Type B pancreatic cell (in vitro differentiated cells): ENCODE data around the gene FCER1A. TPM values are rescaled to one million over a fixed set of nuclear protein-coding genes. Genes with fewer than 3 reads are reported as not detected.
"Not testable (repeated sequence)": the region's sequence is repeated elsewhere in the genome, so short reads cannot be mapped to it uniquely, and the experiment has no call there.

Experiments used
- DNase-seq: peaks from one replicate; pipeline ENCODE4 v3.0.0; 2021; ENCODE audit warnings: mixed read lengths; ENCODE audit not compliant: unreplicated experiment; ENCODE audit errors: extremely low spot score
- H3K27ac Mint-ChIP-seq: 2 replicates; pipeline ENCODE4 v1.8.0; 2021; ENCODE audit warnings: mild to moderate bottlenecking, mixed read lengths
- H3K27me3 Mint-ChIP-seq: 2 replicates; pipeline ENCODE4 v1.8.0; 2021; ENCODE audit warnings: mixed read lengths
- H3K36me3 Mint-ChIP-seq: 2 replicates; pipeline ENCODE4 v1.8.0; 2021; ENCODE audit warnings: mixed read lengths
- H3K4me1 Mint-ChIP-seq: one replicate; pipeline ENCODE4 v1.8.0; 2021; ENCODE audit warnings: mixed read lengths; ENCODE audit not compliant: unreplicated experiment
- H3K4me3 Mint-ChIP-seq: 2 replicates; pipeline ENCODE4 v1.8.0; 2021; ENCODE audit warnings: mild to moderate bottlenecking, mixed read lengths
- H3K9me3 Mint-ChIP-seq: 2 replicates; pipeline ENCODE4 v1.8.0; 2021; ENCODE audit warnings: mixed read lengths
- CTCF ChIP-seq: fragments of 200-600 bp; sonication (generic); conservative IDR thresholded peaks from 2 replicates; pipeline ENCODE4 v1.5.0; 2021; ENCODE audit warnings: antibody characterized with exemption, mild to moderate bottlenecking
- total RNA-seq: library from RNA; stranded (reverse); gene quantifications from 2 replicates; pipeline ENCODE4 v1.2.1, GENCODE V29; 2021; ENCODE audit warnings: low replicate concordance

Gene FCER1A
- total RNA-seq, 1 donor from 2014 or later: not detected

GRCh38 chr1:159342761-159343425 is 40.8 kb downstream of the FCER1A start:
- no peaks in the 10 kb centered on the region for H3K4me1 Mint-ChIP-seq
- TF ChIP-seq CTCF: no peak

GRCh38 chr1:159349374-159349773 is 47.2 kb downstream of the FCER1A start:
- H3K4me1 Mint-ChIP-seq, H3K4me3 Mint-ChIP-seq, H3K9me3 Mint-ChIP-seq: not testable (repeated sequence)

More at GRCh38 chr1:159342761-159343425, 40.8 kb downstream of the FCER1A start:
- no peaks in the 10 kb centered on the region for H3K27me3 Mint-ChIP-seq
- DNase-seq: no peak
- H3K9me3 Mint-ChIP-seq: no peaks in the 10 kb centered on the region
- H3K36me3 Mint-ChIP-seq: no peaks in the 10 kb centered on the region
- no peak overlapping the region for H3K27ac Mint-ChIP-seq
- H3K4me3 Mint-ChIP-seq: no peak overlapping the region

GRCh38 chr1:159352436-159352835 is 50.3 kb downstream of the FCER1A start:
- Mint-ChIP-seq H3K27me3 (no peaks in the 10 kb centered on the region), H3K9me3 (no peaks in the 10 kb centered on the region), H3K36me3 (no peaks in the 10 kb centered on the region), H3K27ac (no peak overlapping the region), H3K4me3 (no peak overlapping the region), H3K4me1 (no peaks in the 10 kb centered on the region)
- TF ChIP-seq CTCF: no peak
- DNase-seq: no peak

More at GRCh38 chr1:159349374-159349773, 47.2 kb downstream of the FCER1A start:
- not testable (repeated sequence) for H3K36me3 Mint-ChIP-seq, H3K27ac Mint-ChIP-seq, DNase-seq, H3K27me3 Mint-ChIP-seq

Other genes starting within 250 kb of the FCER1A start
- 0.40 and 1.0 TPM in 2 replicates for gene AIM2, start 225.6 kb upstream of the FCER1A start, total RNA-seq
- 3.4 and 5.8 TPM in 2 replicates for gene CADM3, start 130.7 kb upstream of the FCER1A start, total RNA-seq
- gene ACKR1, start 97.5 kb upstream of the FCER1A start, total RNA-seq: 0.17 and 0.63 TPM in 2 replicates
- not detected in 2 replicates for gene OR10J4, start 129.9 kb downstream of the FCER1A start, total RNA-seq
- not detected in 2 replicates for gene OR10J1, start 137.4 kb downstream of the FCER1A start, total RNA-seq
- not detected in 2 replicates for gene OR10J5, start 233.7 kb downstream of the FCER1A start, total RNA-seq